Measurements from ENCODE around the gene GSN. TPM values are rescaled to one million over a fixed set of nuclear protein-coding genes. Genes with fewer than 3 reads are reported as not detected.

The GSN gene
- total and polyA plus RNA-seq, 10 of the 15 experiments (the other 5 are each of a cell fraction or from before 2014, with no cell fraction given), result 0.66 to 9.2 (median 6.2) TPM

GRCh38 chr9:121303456-121304451, 35.8 kb downstream of the GSN start (continued):
- TF ChIP-seq, protein P1, sequence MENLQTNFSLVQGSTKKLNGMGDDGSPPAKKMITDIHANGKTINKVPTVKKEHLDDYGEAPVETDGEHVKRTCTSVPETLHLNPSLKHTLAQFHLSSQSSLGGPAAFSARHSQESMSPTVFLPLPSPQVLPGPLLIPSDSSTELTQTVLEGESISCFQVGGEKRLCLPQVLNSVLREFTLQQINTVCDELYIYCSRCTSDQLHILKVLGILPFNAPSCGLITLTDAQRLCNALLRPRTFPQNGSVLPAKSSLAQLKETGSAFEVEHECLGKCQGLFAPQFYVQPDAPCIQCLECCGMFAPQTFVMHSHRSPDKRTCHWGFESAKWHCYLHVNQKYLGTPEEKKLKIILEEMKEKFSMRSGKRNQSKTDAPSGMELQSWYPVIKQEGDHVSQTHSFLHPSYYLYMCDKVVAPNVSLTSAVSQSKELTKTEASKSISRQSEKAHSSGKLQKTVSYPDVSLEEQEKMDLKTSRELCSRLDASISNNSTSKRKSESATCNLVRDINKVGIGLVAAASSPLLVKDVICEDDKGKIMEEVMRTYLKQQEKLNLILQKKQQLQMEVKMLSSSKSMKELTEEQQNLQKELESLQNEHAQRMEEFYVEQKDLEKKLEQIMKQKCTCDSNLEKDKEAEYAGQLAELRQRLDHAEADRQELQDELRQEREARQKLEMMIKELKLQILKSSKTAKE (IDR thresholded peaks at IDR 0.05; ENCODE audit: low read depth, poor library complexity, severe bottlenecking), result no peak
- TF ChIP-seq BHLHE40 (IDR thresholded peaks at IDR 0.05; ENCODE audit: borderline replicate concordance in 1 of 2, low read depth in 2 of 2, low read length in 1 of 2), result no peak
- TF ChIP-seq ZNF622 (IDR thresholded peaks at IDR 0.05), result no peak
- no peak for TF ChIP-seq TCF3 (IDR thresholded peaks at IDR 0.05; ENCODE audit: borderline replicate concordance, insufficient read depth, low read depth, low read length)

GRCh38 chr9:121304707-121305106, 36.7 kb downstream of the GSN start:
- CTCF ChIA-PET, result interaction anchor here (1.5 kb wide), 1 partner anchor 15 kb away, joined by 3 read pairs; no protein-coding TSS in a partner anchor

More at GRCh38 chr9:121304707-121305106, 36.7 kb downstream of the GSN start:
- ATAC-seq (no peak), DNase-seq (ENCODE audit: low read depth, low spot score) (no peak), FAIRE-seq (no peak)
- 56% methylated on average over 1 of the region's 1 CpG for WGBS (ENCODE audit: insufficient coverage, insufficient replicate concordance, low lambda C conversion rate, missing lambda C conversion rate)
- ChIA-PET SMC1A (ENCODE audit: uncharacterized antibody, unreplicated experiment) (no interaction called here), RAD21 (ENCODE audit: unreplicated experiment) (no interaction called here), POLR2A (no interaction called here)
- H4K20me1 ChIP-seq (ENCODE audit: control insufficient read depth, insufficient read depth), result no peaks in the 10 kb centered on the region
- H3K4me3 ChIP-seq, result no peak overlapping the region
- H2AFZ ChIP-seq (ENCODE audit: control insufficient read depth, low read depth, low read length), result no peak overlapping the region
- H3K4me1 ChIP-seq (ENCODE audit: control insufficient read depth, insufficient read depth, low read length), result no peaks in the 10 kb centered on the region
- H3K36me3 ChIP-seq (ENCODE audit: control insufficient read depth in 2 of 2, insufficient read depth in 2 of 2, low read length in 1 of 2), result no peaks in the 10 kb centered on the region; a peak in 1 of 4 replicates
- in situ Hi-C loops (cut with MboI), result no loop called here
- no peaks in the 10 kb centered on the region for H3K27me3 ChIP-seq (replicated peaks in 1 of 2; ENCODE audit: control insufficient read depth in 2 of 2, insufficient read depth in 2 of 2, low read length in 1 of 2)
- no peak for TF ChIP-seq HCFC1 (IDR thresholded peaks at IDR 0.05; ENCODE audit: low read length)
- TF ChIP-seq STAT1 (conservative IDR thresholded peaks at IDR 0.05), result no peak
- TF ChIP-seq TAF1 (IDR thresholded peaks at IDR 0.05; ENCODE audit: borderline replicate concordance, low read depth, low read length), result no peak
- TF ChIP-seq POLR2AphosphoS5 (IDR thresholded peaks at IDR 0.05; ENCODE audit: low read length), result no peak
- TF ChIP-seq BHLHE40 (IDR thresholded peaks at IDR 0.05; ENCODE audit: borderline replicate concordance in 1 of 2, low read depth in 2 of 2, low read length in 1 of 2), result no peak
- no peak for TF ChIP-seq PKNOX1 (IDR thresholded peaks at IDR 0.05)
- no peak for TF ChIP-seq CREM (IDR thresholded peaks at IDR 0.05; ENCODE audit: low read depth)
- TF ChIP-seq ZNF274 (IDR thresholded peaks at IDR 0.05; ENCODE audit: insufficient read depth, insufficient read length), result no peak
- no peak for TF ChIP-seq RCOR1 (conservative IDR thresholded peaks at IDR 0.05; ENCODE audit: low read depth, low read length)
- no peak for TF ChIP-seq EED (IDR thresholded peaks at IDR 0.05; ENCODE audit: low read depth)
- H3K9me3 ChIP-seq (replicated peaks; ENCODE audit: control insufficient read depth, insufficient read depth, low read length), result no peaks in the 10 kb centered on the region
- BruUV-seq (replicated peaks), result no TSS peak
- H3K27ac ChIP-seq (ENCODE audit: control insufficient read depth, insufficient read depth), result no peak overlapping the region
- no peaks in the 10 kb centered on the region for H3K79me2 ChIP-seq (ENCODE audit: control insufficient read depth, insufficient read depth, low read length)
- no peak overlapping the region for H3K9ac ChIP-seq (ENCODE audit: control insufficient read depth, insufficient read depth, low read length)
- H3K4me2 ChIP-seq (ENCODE audit: control insufficient read depth, insufficient read depth), result no peak overlapping the region
- intact Hi-C loops (cut with micrococcal nuclease; ENCODE audit: unreplicated experiment), result no loop called here
